HG03520 (cell line): ENCODE results near the gene MAP4K1.
"Not testable (repeated sequence)": the region's sequence is repeated elsewhere in the genome, so short reads cannot be mapped to it uniquely, and the experiment has no call there.

Experiments
- ATAC-seq: cut with Tn5 transposase; IDR thresholded peaks from one replicate; pipeline ENCODE4 v1.9.1; 2021; ENCODE audit warnings: mild to moderate bottlenecking, moderate library complexity; ENCODE audit not compliant: unreplicated experiment

The MAP4K1 gene

GRCh38 chr19:38579304-38579703 is 38.4 kb downstream of the MAP4K1 start:
- not testable (repeated sequence) for ATAC-seq

- no peak for ATAC-seq
Measured at GRCh38 chr19:38577826-38578225, 39.9 kb downstream of the MAP4K1 start.

GRCh38 chr19:38571682-38572081 is 46.1 kb downstream of the MAP4K1 start:
- no peak for ATAC-seq

- ATAC-seq = no peak
Measured at GRCh38 chr19:38569368-38569983, 48.3 kb downstream of the MAP4K1 start.

- ATAC-seq = no peak
Measured at GRCh38 chr19:38565691-38566105, 52.1 kb downstream of the MAP4K1 start.

GRCh38 chr19:38564981-38565690 is 52.6 kb downstream of the MAP4K1 start:
- no peak for ATAC-seq

GRCh38 chr19:38563475-38563874 is 54.3 kb downstream of the MAP4K1 start:
- no peak for ATAC-seq

GRCh38 chr19:38562096-38562495 is 55.7 kb downstream of the MAP4K1 start:
- ATAC-seq = no peak

- no peak for ATAC-seq
Measured at GRCh38 chr19:38561658-38562057, 56.1 kb downstream of the MAP4K1 start.

GRCh38 chr19:38561053-38561606 is 56.6 kb downstream of the MAP4K1 start:
- ATAC-seq = no peak

GRCh38 chr19:38559428-38560401 is 58.0 kb downstream of the MAP4K1 start:
- ATAC-seq = peak; percentile 57

- ATAC-seq = not testable (repeated sequence)
Measured at GRCh38 chr19:38558933-38559332, 58.8 kb downstream of the MAP4K1 start.

GRCh38 chr19:38557205-38557799 is 60.5 kb downstream of the MAP4K1 start:
- ATAC-seq = peak; percentile 40

- ATAC-seq = no peak
Measured at GRCh38 chr19:38556521-38557174, 61.1 kb downstream of the MAP4K1 start.

- no peak for ATAC-seq
Measured at GRCh38 chr19:38555200-38555599, 62.6 kb downstream of the MAP4K1 start.

- no peak for ATAC-seq
Measured at GRCh38 chr19:38554676-38555141, 63.0 kb downstream of the MAP4K1 start.

GRCh38 chr19:38553239-38553638 is 64.5 kb downstream of the MAP4K1 start:
- ATAC-seq = not testable (repeated sequence)

- no peak for ATAC-seq
Measured at GRCh38 chr19:38551450-38551813, 66.3 kb downstream of the MAP4K1 start.

- ATAC-seq = no peak
Measured at GRCh38 chr19:38550376-38550775, 67.4 kb downstream of the MAP4K1 start.

- ATAC-seq = no peak
Measured at GRCh38 chr19:38549942-38550341, 67.8 kb downstream of the MAP4K1 start.
